Stomach smooth muscle (tissue), 2 donors: ENCODE measurements around the gene ALK.

Experiments used
- H3K27ac ChIP-seq: one replicate; pipeline ENCODE4 v1.7.0; 2013; ENCODE audit warnings: mild to moderate bottlenecking, low read length, inconsistent platforms
- H3K27me3 ChIP-seq, 2 donors: one replicate each; pipeline ENCODE4 v1.7.0; 2013; ENCODE audit warnings: low read length in 2 of 2; ENCODE audit not compliant: insufficient read depth in 2 of 2, control insufficient read depth in 1 of 2
- H3K36me3 ChIP-seq, 2 donors: one replicate each; pipeline ENCODE4 v1.7.0; 2013; ENCODE audit warnings: low read length in 2 of 2; ENCODE audit not compliant: control insufficient read depth in 2 of 2, insufficient read depth in 2 of 2
- H3K4me1 ChIP-seq: one replicate; pipeline ENCODE4 v1.7.0; 2013; ENCODE audit warnings: low read length; ENCODE audit not compliant: control insufficient read depth, insufficient read depth
- H3K4me3 ChIP-seq, 2 donors: one replicate each; pipeline ENCODE4 v1.7.0; 2013; ENCODE audit warnings: low read length in 2 of 2
- H3K9ac ChIP-seq, 2 donors: one replicate each; pipeline ENCODE4 v1.7.0; 2013; ENCODE audit warnings: low read length in 2 of 2, mild to moderate bottlenecking in 1 of 2
- H3K9me3 ChIP-seq, 2 donors: one replicate each; pipeline ENCODE4 v1.7.0; 2013; ENCODE audit warnings: low read length in 2 of 2; ENCODE audit not compliant: control insufficient read depth in 2 of 2
- donor health status: healthy.
- donor health status: Pancreatic carcinoma.

Gene ALK

GRCh38 chr2:29425866-29426265 lies 495.5 kb downstream of the ALK start:
- H3K9me3 ChIP-seq = peaks cover 0 to 2% of the 10 kb centered on the region in 2 donors
- H3K27ac ChIP-seq = no peak overlapping the region
- H3K4me3 ChIP-seq = no peak overlapping the region
- no peaks in the 10 kb centered on the region for H3K4me1 ChIP-seq
- H3K9ac ChIP-seq = no peak overlapping the region
- H3K36me3 ChIP-seq = no peaks in the 10 kb centered on the region
- peaks cover 0 to 2% of the 10 kb centered on the region in 2 donors for H3K27me3 ChIP-seq

GRCh38 chr2:29423061-29423666 lies 498.2 kb downstream of the ALK start:
- H3K36me3 ChIP-seq = no peaks in the 10 kb centered on the region
- peaks cover 0 to 6% of the 10 kb centered on the region in 2 donors for H3K27me3 ChIP-seq
- peaks cover 0 to 2% of the 10 kb centered on the region in 2 donors for H3K9me3 ChIP-seq
- no peak overlapping the region for H3K27ac ChIP-seq
- no peak overlapping the region for H3K9ac ChIP-seq
- no peak overlapping the region for H3K4me3 ChIP-seq
- H3K4me1 ChIP-seq = no peaks in the 10 kb centered on the region

- Histone ChIP-seq H3K4me3 (no peak overlapping the region), H3K4me1 (no peaks in the 10 kb centered on the region), H3K9ac (no peak overlapping the region), H3K36me3 (no peaks in the 10 kb centered on the region), H3K27me3 (peaks cover 0 to 6% of the 10 kb centered on the region in 2 donors), H3K27ac (no peak overlapping the region), H3K9me3 (peaks cover 0 to 2% of the 10 kb centered on the region in 2 donors)
Measured at GRCh38 chr2:29420999-29421782, 500.2 kb downstream of the ALK start.

- no peaks in the 10 kb centered on the region for H3K36me3 ChIP-seq
- H3K27me3 ChIP-seq = peaks cover 0 to 6% of the 10 kb centered on the region in 2 donors
- no peak overlapping the region for H3K27ac ChIP-seq
- H3K4me3 ChIP-seq = no peak overlapping the region
- H3K4me1 ChIP-seq = no peaks in the 10 kb centered on the region
- no peaks in the 10 kb centered on the region for H3K9me3 ChIP-seq
- no peak overlapping the region for H3K9ac ChIP-seq
Measured at GRCh38 chr2:29420464-29420863, 500.9 kb downstream of the ALK start.

GRCh38 chr2:29417630-29418029 lies 503.8 kb downstream of the ALK start:
- Histone ChIP-seq H3K4me1 (no peaks in the 10 kb centered on the region), H3K4me3 (no peak overlapping the region), H3K27ac (no peak overlapping the region), H3K9ac (no peak overlapping the region), H3K36me3 (no peaks in the 10 kb centered on the region), H3K27me3 (peaks cover 0 to 4% of the 10 kb centered on the region in 2 donors), H3K9me3 (no peaks in the 10 kb centered on the region)

GRCh38 chr2:29412197-29412925 lies 509.0 kb downstream of the ALK start:
- Histone ChIP-seq H3K4me3 (no peak overlapping the region), H3K4me1 (no peaks in the 10 kb centered on the region), H3K27me3 (no peaks in the 10 kb centered on the region), H3K27ac (no peak overlapping the region), H3K36me3 (no peaks in the 10 kb centered on the region), H3K9ac (no peak overlapping the region), H3K9me3 (no peaks in the 10 kb centered on the region)

- H3K9ac ChIP-seq = no peak overlapping the region
- H3K36me3 ChIP-seq = no peaks in the 10 kb centered on the region
- H3K9me3 ChIP-seq = no peaks in the 10 kb centered on the region
- no peaks in the 10 kb centered on the region for H3K27me3 ChIP-seq
- H3K27ac ChIP-seq = no peak overlapping the region
- no peaks in the 10 kb centered on the region for H3K4me1 ChIP-seq
- no peak overlapping the region for H3K4me3 ChIP-seq
Measured at GRCh38 chr2:29405707-29406106, 515.7 kb downstream of the ALK start.

- H3K27me3 ChIP-seq = no peaks in the 10 kb centered on the region
- H3K4me1 ChIP-seq = no peaks in the 10 kb centered on the region
- H3K4me3 ChIP-seq = no peak overlapping the region
- no peak overlapping the region for H3K9ac ChIP-seq
- H3K36me3 ChIP-seq = no peaks in the 10 kb centered on the region
- H3K27ac ChIP-seq = no peak overlapping the region
- no peaks in the 10 kb centered on the region for H3K9me3 ChIP-seq
Measured at GRCh38 chr2:29405266-29405665, 516.1 kb downstream of the ALK start.

GRCh38 chr2:29401994-29402393 lies 519.4 kb downstream of the ALK start:
- H3K27ac ChIP-seq = no peak overlapping the region
- H3K4me3 ChIP-seq = no peak overlapping the region
- H3K9me3 ChIP-seq = no peaks in the 10 kb centered on the region
- no peaks in the 10 kb centered on the region for H3K4me1 ChIP-seq
- no peaks in the 10 kb centered on the region for H3K27me3 ChIP-seq
- no peaks in the 10 kb centered on the region for H3K36me3 ChIP-seq
- H3K9ac ChIP-seq = no peak overlapping the region

GRCh38 chr2:29400930-29401653 lies 520.3 kb downstream of the ALK start:
- Histone ChIP-seq H3K27ac (no peak overlapping the region), H3K27me3 (no peaks in the 10 kb centered on the region), H3K36me3 (no peaks in the 10 kb centered on the region), H3K9ac (no peak overlapping the region), H3K4me3 (no peak overlapping the region), H3K9me3 (no peaks in the 10 kb centered on the region), H3K4me1 (no peaks in the 10 kb centered on the region)
